GM10266 (cell line): ENCODE measurements around the gene MMP24OS.

Source experiments
- DNase-seq: peaks from one replicate; pipeline ENCODE4 v3.0.0; 2012; ENCODE audit errors: extremely low spot score
- TF ChIP-seq, protein P1 (sequence below): IDR thresholded peaks from 2 replicates; pipeline ENCODE4 v1.5.1; 2012; ENCODE audit warnings: mild to moderate bottlenecking, low read depth; ENCODE audit not compliant: control insufficient read depth, insufficient read depth; ENCODE audit errors: missing control alignments

The MMP24OS gene

DNA sequence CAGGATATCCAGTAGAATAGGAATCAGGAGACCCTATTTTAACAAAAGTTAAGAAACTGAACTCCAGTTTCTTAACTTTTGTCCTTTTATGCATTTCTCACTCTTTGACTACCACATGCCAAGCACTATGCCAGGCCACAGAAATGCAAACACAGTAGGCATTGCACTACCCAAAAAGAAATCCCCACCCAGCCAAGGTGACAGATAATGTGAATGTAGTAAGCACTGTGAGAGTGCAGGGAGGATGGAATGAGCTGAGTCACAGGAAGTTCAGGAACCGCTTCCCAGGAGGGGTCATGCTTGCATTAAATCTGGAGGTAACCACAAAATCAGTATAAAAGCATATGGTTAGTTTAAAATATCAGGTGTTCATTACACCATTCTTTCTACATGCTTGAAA, 34.4 kb upstream of the MMP24OS start:
- no peak for DNase-seq
- TF ChIP-seq, protein P1, sequence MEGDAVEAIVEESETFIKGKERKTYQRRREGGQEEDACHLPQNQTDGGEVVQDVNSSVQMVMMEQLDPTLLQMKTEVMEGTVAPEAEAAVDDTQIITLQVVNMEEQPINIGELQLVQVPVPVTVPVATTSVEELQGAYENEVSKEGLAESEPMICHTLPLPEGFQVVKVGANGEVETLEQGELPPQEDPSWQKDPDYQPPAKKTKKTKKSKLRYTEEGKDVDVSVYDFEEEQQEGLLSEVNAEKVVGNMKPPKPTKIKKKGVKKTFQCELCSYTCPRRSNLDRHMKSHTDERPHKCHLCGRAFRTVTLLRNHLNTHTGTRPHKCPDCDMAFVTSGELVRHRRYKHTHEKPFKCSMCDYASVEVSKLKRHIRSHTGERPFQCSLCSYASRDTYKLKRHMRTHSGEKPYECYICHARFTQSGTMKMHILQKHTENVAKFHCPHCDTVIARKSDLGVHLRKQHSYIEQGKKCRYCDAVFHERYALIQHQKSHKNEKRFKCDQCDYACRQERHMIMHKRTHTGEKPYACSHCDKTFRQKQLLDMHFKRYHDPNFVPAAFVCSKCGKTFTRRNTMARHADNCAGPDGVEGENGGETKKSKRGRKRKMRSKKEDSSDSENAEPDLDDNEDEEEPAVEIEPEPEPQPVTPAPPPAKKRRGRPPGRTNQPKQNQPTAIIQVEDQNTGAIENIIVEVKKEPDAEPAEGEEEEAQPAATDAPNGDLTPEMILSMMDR, result no peak

GRCh38 chr20:35311822-35312221, 33.9 kb upstream of the MMP24OS start:
- no peak for DNase-seq
- TF ChIP-seq, protein P1, result no peak

DNA sequence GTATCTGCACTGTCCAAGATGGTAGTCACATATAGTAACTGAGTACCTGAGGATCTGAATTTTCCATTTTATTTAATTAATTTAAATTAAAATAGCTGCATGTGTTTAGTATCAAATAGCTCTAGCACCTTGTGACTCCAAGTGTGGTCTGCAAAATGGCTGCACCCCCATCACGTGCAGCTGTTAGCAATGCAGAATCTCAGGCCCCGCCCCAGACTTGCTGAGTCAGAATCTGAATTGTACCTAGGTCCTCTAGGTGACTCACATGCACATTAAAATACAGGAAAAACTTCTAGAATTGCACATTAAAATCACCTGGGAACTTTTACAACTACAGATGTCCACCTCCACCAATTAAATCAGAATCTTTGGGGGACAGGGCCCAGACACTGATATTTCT, 33.5 kb upstream of the MMP24OS start:
- no peak for DNase-seq
- TF ChIP-seq, protein P1, result no peak

DNA sequence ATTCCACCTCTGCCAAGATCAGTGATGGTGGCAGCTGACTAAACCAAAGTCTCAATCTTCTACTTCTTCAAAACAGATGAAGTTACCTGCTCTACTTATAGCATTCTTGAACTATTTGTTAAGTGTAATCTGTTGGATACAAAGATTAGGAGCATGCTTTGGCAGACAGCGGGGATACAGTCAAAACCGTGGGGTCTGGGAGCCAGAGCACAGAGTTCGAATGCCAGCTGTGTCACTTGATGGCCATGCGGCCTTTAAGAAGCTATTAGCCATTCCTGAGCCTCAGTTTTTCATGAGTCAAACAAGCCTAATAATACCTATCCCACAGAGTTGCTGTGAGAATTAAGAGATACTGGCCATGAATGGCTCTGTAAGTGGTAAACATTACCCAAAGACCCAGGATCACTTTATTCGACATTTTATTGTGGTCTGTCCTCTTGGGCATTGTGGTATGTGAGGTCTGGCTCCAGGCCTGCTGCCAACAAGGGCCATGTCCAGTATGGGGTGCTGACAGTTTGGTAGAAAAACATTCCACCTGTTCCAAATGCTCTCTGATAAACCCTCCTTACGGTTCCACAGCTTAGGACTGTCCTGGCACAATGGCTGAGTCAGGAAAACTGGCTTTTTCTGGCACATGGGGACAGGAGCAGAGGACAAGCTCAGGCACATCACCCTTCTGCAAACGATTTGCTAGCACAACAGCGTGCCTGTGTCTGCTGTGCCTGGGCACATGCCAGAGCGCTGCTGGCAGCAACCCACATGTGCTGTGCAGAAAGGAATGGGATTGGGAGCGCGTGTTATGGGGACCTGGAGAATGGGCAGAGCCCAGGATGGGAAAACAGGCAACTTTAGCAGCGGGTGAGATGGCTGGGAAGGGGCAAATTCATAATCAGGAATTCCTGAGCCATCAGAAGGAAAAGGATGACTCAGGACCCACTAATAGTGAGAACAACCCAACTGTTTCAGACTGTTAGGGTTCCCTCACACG, 30.0 kb upstream of the MMP24OS start:
- TF ChIP-seq, protein P1, result no peak
- DNase-seq, result no peak

DNA sequence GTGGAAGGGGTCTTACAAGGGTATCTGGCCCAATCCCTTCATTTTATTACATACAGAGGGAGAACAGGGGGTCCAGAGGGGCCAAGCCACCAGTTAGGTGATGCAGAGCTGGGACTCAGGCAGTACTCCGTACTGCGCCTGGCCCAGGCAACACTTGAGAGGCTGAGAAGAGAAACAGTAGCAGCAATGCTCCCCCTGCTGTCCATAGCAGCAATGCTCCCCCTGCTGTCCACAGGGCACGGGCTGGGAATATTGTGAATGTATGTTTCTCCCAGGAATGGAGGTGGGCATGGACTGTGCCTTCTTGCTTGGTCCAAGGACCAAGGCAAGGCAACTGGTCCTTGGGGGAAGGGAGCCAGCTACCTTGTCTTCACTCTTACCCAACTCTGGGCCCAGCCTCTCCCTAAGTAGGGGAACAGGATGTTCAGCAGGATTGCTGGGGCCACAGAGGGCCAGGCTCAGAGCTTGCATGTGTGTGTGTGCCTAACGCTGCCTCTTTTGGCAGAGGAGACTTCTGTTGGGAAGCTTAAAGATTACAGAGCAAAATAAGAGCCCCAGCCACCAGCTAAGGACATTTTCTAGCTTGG, 29.1 kb upstream of the MMP24OS start:
- DNase-seq, result no peak
- TF ChIP-seq, protein P1, result peak; percentile 68

DNA sequence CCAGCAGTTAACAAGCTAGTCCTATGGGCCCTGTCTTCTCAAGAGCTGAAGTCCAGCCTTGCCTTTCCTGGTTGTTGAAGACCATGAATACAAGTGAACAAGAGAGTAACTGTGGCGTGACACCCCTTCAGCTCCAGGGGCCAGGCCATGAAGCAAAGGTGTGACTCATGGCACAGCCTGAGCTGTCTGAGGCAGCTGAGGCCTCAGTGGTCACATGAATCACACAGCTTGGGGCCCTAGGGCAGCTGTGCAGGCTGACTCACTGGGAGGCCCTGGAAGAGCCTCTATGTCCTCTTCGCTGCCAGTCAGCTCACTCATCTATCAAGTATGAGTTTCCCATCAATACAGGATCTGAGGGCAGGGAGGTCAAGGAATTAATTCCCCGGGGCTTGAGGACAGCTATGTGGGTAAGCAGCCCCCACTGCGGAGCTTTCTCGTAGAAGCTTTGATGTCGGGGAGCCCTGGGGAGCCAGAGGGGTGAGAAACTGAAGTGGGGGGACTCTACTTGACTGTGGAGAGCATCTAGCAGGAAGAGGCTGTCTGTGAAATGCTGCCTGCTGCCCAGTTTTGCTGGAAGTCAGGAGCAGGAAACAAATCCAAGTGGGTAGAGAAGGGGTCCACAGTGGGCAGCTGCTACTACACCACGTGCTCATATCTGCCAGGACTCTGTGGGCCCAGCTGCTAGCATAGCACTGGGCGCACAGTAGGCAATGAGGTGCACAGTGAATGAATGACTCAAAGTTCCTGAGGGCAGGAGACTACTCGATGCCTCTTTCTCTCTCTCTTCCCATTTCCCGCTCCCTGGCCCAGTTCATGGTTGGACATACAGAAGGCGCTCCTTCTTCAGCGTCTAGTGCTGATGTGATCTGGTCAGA, 28.0 kb upstream of the MMP24OS start:
- DNase-seq, result no peak
- TF ChIP-seq, protein P1, result no peak

DNA sequence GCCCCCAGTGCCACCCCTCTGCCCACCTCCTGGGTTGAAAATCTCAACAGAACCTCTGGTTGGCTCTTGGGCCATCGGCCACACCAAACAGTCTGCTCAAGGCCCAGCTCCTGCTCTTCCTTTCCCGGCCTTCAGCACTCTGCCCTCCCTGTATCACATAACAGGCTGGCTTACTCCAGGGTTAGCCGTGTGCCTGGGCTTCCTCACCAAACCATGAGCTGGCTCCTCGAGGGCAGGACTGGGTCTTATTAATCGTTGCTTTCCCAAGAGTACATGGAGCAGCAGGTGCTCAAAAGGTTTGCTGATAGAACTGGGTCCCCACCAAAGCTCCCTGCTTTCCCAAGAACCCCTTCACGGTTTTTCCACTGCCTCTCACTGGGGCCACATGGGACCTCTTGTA, 27.0 kb upstream of the MMP24OS start:
- TF ChIP-seq, protein P1, result no peak
- no peak for DNase-seq
